A673 (cell line): ENCODE data around the gene ATP5F1E.

Experiments
- EZH2 ChIP-seq: fragments of 200-600 bp; sonication (generic); IDR thresholded peaks from 2 replicates; pipeline ENCODE4 v1.6.1; 2017; ENCODE audit warnings: borderline replicate concordance, low read depth, mild to moderate bottlenecking, mixed read lengths, antibody characterized with exemption, low read length; ENCODE audit not compliant: poor library complexity, severe bottlenecking
- TF ChIP-seq, protein P1 (sequence below): fragments of 300-800, 200-600 bp; sonication (generic); conservative IDR thresholded peaks from 2 replicates; pipeline ENCODE4 v1.5.1; 2017; ENCODE audit warnings: low read depth, mild to moderate bottlenecking, antibody characterized with exemption, low read length, moderate library complexity, mixed read lengths

GRCh38 chr20:59028812-59029211 lies 3.3 kb downstream of the ATP5F1E start:
- TF ChIP-seq, protein P1, sequence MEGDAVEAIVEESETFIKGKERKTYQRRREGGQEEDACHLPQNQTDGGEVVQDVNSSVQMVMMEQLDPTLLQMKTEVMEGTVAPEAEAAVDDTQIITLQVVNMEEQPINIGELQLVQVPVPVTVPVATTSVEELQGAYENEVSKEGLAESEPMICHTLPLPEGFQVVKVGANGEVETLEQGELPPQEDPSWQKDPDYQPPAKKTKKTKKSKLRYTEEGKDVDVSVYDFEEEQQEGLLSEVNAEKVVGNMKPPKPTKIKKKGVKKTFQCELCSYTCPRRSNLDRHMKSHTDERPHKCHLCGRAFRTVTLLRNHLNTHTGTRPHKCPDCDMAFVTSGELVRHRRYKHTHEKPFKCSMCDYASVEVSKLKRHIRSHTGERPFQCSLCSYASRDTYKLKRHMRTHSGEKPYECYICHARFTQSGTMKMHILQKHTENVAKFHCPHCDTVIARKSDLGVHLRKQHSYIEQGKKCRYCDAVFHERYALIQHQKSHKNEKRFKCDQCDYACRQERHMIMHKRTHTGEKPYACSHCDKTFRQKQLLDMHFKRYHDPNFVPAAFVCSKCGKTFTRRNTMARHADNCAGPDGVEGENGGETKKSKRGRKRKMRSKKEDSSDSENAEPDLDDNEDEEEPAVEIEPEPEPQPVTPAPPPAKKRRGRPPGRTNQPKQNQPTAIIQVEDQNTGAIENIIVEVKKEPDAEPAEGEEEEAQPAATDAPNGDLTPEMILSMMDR = no peak
- TF ChIP-seq EZH2 = no peak
